HG03378 (cell line): ENCODE data around the gene CRMP1.

ENCODE experiments used
- ATAC-seq: cut with Tn5 transposase; IDR thresholded peaks from one replicate; pipeline ENCODE4 v1.9.1; 2021; ENCODE audit warnings: mild to moderate bottlenecking, moderate library complexity; ENCODE audit not compliant: unreplicated experiment

Gene CRMP1

DNA sequence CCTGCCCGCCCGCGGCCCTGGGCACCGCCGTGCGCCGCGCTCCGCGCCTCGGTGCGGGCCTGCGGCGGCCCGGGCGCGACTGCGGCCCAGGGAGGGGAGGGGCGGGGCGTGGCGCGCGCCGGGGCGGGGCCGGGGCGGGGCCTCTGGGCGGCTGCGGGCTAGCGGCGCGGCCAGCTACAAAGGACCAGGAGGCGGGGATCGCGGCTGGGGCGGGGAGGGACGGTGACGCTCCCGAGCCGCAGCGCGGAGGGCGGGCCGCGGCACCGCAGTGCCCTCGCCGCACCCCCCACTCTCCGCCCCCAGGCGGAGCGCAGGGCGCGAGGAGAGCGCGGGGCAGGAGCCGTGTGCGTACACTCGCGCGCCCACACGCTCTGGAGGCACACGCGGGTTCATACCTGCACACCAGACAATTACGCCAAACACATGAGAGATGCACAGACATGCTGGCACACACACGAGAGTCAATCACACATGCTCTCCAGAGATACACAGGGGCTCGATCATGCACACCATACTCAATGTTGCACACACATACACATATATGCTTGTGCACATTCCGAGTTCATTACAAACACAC, at the start of gene CRMP1:
Gene CRMP1 (minus strand): TSS at position 83 of the 577 bp plus-strand sequence. CDS start 117 bp downstream, outside the sequence.
- no peak for ATAC-seq

DNA sequence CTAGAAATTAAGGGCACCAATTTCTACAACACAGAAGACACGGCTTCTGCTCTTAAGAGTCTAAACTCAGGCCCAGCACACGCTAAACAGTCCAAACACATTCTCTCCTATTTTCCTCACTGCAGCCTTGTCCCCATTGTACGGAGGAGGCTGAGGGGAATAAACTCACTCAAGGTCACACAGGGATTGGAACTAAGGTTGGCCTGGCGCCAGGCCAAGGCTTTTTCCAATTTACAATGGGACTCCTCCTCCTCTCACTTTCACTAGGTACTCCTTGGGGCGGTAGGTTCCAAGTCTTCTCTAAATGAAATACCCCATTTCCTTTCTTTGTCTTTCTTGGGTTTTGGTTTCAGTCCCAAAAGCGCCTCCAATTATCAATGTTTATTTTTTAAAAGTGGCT, 48.7 kb upstream of the CRMP1 start:
- no peak for ATAC-seq

DNA sequence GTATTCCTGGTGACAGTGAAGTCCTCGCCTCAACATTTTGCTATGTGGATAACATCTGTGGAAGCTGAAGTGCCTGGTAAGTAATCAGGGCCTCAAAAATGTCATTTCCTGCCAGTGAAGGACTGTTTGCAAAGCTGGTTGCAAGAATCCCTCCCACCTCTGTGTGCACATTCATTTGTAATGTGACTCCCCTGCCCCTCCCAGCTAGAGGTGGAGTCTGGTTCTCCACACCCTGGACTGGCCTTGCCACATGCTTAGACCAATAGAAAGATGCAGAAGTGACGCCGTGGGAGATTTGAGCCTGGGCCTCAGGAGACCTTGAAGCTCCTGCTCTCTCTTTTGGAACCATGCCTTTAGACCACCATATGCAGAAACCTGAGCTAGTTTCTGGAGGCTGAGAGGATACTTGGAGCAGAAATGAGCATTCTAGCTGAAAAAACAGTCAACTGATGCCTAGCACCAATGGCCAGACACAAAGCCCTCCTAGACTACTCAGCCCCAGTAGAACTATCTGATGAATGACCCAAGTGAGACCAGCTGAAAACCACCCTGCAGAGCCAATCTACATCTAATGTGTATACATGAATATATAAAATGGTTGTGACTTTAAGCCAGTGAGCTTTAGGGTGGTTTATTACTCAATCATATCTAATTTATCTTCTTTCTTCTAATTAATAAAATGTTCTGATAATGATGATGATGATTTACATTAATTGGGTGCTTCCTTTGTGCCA, 47.8 kb upstream of the CRMP1 start:
- ATAC-seq, result no peak

DNA sequence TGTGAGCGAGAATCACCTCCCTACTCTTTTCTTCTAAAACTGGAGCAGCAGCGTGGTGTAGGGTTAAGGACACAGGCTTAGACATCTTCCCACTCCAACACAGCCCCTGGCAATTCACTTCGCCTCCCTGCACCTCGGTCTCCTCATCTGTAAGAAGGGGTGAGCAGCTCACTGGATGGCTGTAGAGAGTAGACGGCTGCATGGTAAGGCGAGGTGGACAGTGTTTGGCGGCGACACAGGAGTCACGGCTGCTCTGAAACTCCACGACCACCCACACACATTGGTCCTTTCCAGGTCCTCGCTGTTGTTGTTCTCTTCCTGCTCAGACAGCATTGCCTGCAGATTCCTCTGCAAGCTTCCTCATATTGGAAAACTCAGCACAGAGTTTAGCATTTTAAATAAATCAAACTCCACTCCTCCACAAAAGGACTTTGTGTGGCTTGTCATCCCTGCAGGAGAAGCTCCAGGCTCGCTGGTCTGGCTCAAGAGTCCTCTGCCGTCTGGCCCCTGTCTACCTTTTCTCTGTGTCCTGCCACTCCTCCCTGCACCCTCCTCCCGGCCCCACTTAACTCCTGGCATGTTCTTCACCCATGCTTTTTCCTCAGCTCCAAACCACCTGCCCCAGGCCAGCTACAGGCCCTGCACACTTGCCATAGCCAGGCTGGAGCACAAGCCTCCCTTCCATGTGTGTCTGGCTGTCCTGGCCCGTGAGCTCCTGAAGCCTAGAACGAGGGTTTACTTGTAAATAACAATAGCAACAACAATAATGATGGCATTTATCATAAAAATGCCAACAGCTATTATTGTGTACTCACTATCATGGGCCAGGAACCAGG, 41.3 kb upstream of the CRMP1 start:
- ATAC-seq, result no peak

DNA sequence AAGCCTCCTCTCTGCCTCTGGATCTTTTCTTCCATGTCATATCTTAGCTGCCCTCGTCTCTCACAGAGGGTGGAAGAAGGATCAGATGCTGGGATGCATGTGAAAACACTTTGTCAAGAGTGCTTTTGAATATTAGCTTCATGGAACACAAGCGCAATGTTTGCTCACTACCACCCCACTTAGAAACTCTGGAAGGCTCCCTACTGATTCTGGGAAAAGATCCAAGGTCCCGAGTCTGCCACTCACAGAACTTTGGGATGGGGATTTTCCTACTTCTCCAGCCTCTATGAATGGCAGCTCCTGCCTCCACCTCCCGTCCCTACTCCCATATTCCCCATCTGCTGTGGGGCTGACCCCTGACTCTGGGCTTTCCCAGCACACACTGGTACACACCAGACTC, 40.2 kb upstream of the CRMP1 start:
- ATAC-seq, result no peak

- no peak for ATAC-seq
Observed at GRCh38 chr4:5932035-5932568, 39.2 kb upstream of the CRMP1 start.

DNA sequence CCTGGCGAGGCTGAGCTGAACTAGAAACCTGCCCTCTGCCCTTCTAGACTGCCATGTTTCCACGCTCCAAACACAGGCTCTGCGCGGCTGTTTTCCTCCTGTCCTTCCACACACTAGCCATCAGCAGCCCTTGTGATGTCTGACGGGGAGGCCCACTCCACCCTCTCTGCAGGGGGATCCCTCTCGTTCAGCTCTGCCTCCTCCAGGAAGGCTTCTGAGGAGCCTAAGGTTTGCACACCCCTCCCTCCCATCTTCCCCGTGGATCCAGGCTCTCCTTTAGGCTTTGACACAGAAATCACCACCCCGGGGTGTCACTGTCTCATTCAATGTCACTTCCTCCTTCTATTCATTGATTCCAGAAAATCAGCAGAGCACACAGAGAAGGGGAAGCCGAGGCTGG, 38.6 kb upstream of the CRMP1 start:
- no peak for ATAC-seq

- no peak for ATAC-seq
Observed at GRCh38 chr4:5930876-5931275, 38.0 kb upstream of the CRMP1 start.

GRCh38 chr4:5930456-5930855, 37.6 kb upstream of the CRMP1 start:
- ATAC-seq, result no peak

GRCh38 chr4:5928844-5929420, 36.0 kb upstream of the CRMP1 start:
- ATAC-seq, result no peak

DNA sequence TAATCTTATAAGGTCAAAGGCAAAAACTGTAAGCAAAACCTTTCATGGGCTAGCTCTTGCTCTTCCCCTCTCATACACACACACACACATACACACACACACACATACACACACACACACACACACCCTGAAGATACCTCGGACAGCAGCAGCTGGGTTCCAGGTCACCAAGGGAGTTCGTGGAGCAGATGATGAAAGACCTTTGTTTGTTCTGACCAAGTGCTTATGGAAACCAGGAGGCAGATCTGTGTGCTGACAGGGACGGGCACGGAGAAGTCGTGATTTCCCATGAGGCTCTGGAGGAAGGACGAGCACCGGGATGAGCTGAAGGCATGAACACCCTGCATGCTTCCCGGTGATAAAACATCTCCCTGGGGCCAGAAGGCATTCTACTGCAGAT, 35.4 kb upstream of the CRMP1 start:
- no peak for ATAC-seq

DNA sequence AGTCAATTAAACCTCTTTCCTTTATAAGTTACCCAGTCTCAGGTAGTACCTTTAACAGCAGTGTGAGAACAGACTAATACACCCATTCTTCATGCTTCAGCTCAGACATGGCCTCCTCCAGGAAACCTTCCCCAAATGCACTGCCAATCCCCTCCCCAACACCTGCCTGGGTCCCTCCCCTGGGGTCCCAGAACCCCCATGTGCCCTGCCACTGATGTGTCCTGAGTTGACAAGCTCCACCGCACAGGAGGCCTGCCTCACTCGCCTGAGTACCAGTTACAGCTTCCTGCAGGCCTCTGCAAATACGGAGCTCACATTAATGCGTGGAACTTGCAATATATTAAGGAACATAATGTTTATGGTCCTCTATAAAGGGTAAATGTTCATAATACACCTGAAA, 34.9 kb upstream of the CRMP1 start:
- no peak for ATAC-seq

DNA sequence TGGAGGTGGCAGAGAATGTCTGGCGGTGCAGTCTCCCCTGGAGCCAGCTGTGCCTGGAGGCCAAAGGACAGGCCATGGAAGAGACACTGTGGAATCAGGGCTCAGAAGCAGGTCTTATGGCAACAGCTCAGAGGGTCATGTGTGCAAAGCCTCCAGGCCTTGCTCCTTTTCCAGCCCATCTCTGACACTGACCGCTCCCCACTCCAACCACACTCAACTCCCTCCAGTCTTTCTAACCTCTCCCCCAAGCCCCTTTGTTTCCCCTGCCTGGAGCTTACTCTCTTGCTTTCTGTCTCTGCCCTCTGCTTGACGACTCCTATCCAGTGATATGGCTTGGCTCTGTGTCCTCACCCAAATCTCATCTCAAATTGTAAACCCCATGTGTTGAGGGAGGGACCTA, 34.2 kb upstream of the CRMP1 start:
- ATAC-seq, result no peak

- ATAC-seq, result no peak
Observed at GRCh38 chr4:5926598-5926997, 33.7 kb upstream of the CRMP1 start.

GRCh38 chr4:5925419-5926200, 32.7 kb upstream of the CRMP1 start:
- no peak for ATAC-seq

DNA sequence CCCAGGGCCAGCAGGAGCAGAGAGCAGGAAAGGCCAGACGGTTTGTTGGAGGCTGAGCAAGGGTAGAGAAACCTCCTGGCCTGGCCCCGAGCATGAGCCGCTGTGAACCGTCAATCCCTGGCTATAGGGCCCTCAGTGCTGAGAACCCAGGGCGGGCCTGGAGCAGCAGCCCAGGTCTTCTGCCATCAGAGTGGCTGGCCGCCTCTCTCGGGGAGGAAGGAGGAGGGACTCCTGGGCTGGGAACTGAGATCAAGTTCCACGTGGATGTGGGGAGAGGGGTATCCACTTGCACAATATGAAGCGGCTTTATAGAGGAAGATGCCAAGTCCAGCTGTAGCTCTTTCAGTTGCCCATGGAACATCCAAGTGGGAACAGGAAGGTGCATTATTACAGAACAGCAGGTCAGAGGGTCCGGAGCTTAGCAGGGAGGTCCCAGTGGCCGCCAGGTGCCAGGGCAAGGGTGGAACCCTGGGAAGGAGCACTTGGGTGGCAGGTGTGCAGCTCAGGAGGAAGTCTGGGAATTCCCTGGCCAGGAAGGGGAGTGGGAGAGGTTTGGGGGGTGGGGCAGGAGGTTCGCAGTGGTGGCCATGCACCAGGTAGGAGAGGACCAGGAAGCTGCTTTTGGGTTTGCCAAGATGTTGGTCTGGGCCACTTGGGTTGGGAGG, 31.7 kb upstream of the CRMP1 start:
- ATAC-seq, result no peak

DNA sequence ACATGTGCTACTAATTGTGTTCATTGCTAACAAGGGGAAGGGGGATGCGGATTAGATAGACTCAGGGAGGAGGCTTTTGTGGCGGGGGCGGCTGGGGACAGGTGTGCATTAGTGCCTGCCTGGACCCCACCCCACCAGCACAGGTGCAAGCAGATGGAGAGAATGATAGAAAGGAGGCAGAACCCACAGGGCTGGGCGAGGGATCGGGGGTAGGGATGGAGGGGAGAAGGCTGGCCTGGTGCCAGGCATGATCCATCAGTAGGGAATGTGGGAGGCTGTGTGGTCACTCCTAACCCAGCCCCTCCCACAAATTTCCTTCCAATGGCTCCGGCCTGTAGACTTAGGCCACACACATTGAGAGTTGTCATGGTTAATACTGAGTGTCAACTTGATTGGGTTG, 30.5 kb upstream of the CRMP1 start:
- ATAC-seq, result no peak

GRCh38 chr4:5922556-5922955, 29.7 kb upstream of the CRMP1 start:
- no peak for ATAC-seq

- no peak for ATAC-seq
Observed at GRCh38 chr4:5921981-5922380, 29.1 kb upstream of the CRMP1 start.
